T1000 (cell line): ENCODE results near the gene RCOR1.

Experiments used
- DNase-seq: peaks from one replicate; lab custom pipeline; 2025; ENCODE audit warnings: mixed read lengths; lab: John Stamatoyannopoulos, UW

The RCOR1 gene

GRCh38 chr14:102776761-102777710 lies 184.6 kb downstream of the RCOR1 start, which contains the start of gene TRAF3:
TSS of gene TRAF3 (plus strand) at chr14:102777449. CDS start at chr14:102870202, 92,753 bp downstream.
- peak; percentile 36 for DNase-seq

- no peak for DNase-seq
Observed at GRCh38 chr14:102777711-102778337, 185.4 kb downstream of the RCOR1 start.

GRCh38 chr14:102778338-102779083 lies 186.1 kb downstream of the RCOR1 start:
- DNase-seq, result no peak

GRCh38 chr14:102779084-102779462 lies 186.6 kb downstream of the RCOR1 start:
- no peak for DNase-seq

- DNase-seq, result no peak
Observed at GRCh38 chr14:102779574-102780315, 187.3 kb downstream of the RCOR1 start.
